SK-N-SH treated with all-trans-retinoic acid at 6 μM for 48 hours (cell line): ENCODE results near the gene ELOVL2.
A peak's percentile ranks its signal among the peaks of the same experiment; 100 is the strongest.

Experiments used
- ATAC-seq: fragments of 200-7000 bp; cut with Tn5 transposase; 3 replicates; pipeline ENCODE4 v1.9.1; 2020; ENCODE audit warnings: mild to moderate bottlenecking, moderate library complexity
- BACH2 ChIP-seq: fragments of 250-450 bp; sonication (Bioruptor Pico); IDR thresholded peaks from 2 replicates; pipeline ENCODE4 v1.9.0; 2021; ENCODE audit warnings: mild to moderate bottlenecking, borderline replicate concordance
- CSDC2 ChIP-seq: fragments of 250-450 bp; sonication (Bioruptor Pico); IDR thresholded peaks from 2 replicates; pipeline ENCODE4 v1.5.0; 2020; ENCODE audit warnings: mild to moderate bottlenecking, moderate library complexity
- GLIS3 ChIP-seq: fragments of 250-450 bp; sonication (Bioruptor Pico); IDR thresholded peaks from 2 replicates; pipeline ENCODE4 v1.5.0; 2020; ENCODE audit warnings: mild to moderate bottlenecking, moderate library complexity
- ISL1 ChIP-seq: fragments of 250-450 bp; sonication (Bioruptor Pico); IDR thresholded peaks from 2 replicates; pipeline ENCODE4 v2.1.2; 2022; ENCODE audit warnings: mild to moderate bottlenecking, moderate library complexity
- PPARA ChIP-seq: fragments of 250-450 bp; sonication (Bioruptor Pico); IDR thresholded peaks from 2 replicates; pipeline ENCODE4 v1.5.0; 2020; ENCODE audit warnings: mild to moderate bottlenecking, borderline replicate concordance
- RARB ChIP-seq: fragments of 250-450 bp; sonication (Bioruptor Pico); IDR thresholded peaks from 2 replicates; pipeline ENCODE4 v1.8.0; 2021; ENCODE audit warnings: mild to moderate bottlenecking, moderate library complexity
- SNAI2 ChIP-seq: fragments of 250-450 bp; sonication (Bioruptor Pico); IDR thresholded peaks from 2 replicates; pipeline ENCODE4 v1.5.0; 2020; ENCODE audit warnings: mild to moderate bottlenecking, moderate library complexity
- TCF4 ChIP-seq: fragments of 250-450 bp; sonication (Bioruptor Pico); IDR thresholded peaks from 2 replicates; pipeline ENCODE4 v1.8.0; 2021; ENCODE audit warnings: mild to moderate bottlenecking, moderate library complexity, borderline replicate concordance
- ZC3H10 ChIP-seq: fragments of 250-450 bp; sonication (Bioruptor Pico); IDR thresholded peaks from 2 replicates; pipeline ENCODE4 v1.5.1; 2021; ENCODE audit warnings: mild to moderate bottlenecking, moderate library complexity
- ZFP3 ChIP-seq: fragments of 250-450 bp; sonication (Bioruptor Pico); IDR thresholded peaks from 2 replicates; pipeline ENCODE4 v1.5.0; 2020; ENCODE audit warnings: mild to moderate bottlenecking, moderate library complexity
- ZFP30 ChIP-seq: fragments of 450-650 bp; formaldehyde crosslinking; IDR thresholded peaks from 2 replicates; pipeline ENCODE4 v1.5.0; 2022; ENCODE audit warnings: mild to moderate bottlenecking, moderate library complexity
- ZNF565 ChIP-seq: fragments of 450-650 bp; formaldehyde crosslinking; conservative IDR thresholded peaks from 2 replicates; pipeline ENCODE4 v1.5.0; 2020; ENCODE audit warnings: low read depth, mild to moderate bottlenecking, moderate library complexity
- ZNF70 ChIP-seq: fragments of 450-650 bp; formaldehyde crosslinking; IDR thresholded peaks from 2 replicates; pipeline ENCODE4 v1.5.0; 2020; ENCODE audit warnings: mild to moderate bottlenecking, moderate library complexity
- ZNF8 ChIP-seq: fragments of 450-650 bp; formaldehyde crosslinking; IDR thresholded peaks from 2 replicates; pipeline ENCODE4 v1.5.0; 2020; ENCODE audit warnings: mild to moderate bottlenecking, moderate library complexity
- TF ChIP-seq, protein P1 (sequence below): fragments of 250-450 bp; sonication (Bioruptor Pico); IDR thresholded peaks from 2 replicates; pipeline ENCODE4 v1.8.0; 2020; ENCODE audit warnings: mild to moderate bottlenecking, moderate library complexity, borderline replicate concordance
- TF ChIP-seq, protein P2 (sequence below): fragments of 250-450 bp; sonication (Bioruptor Pico); IDR thresholded peaks from 2 replicates; pipeline ENCODE4 v1.8.0; 2021; ENCODE audit warnings: low read depth, mild to moderate bottlenecking, moderate library complexity, borderline replicate concordance
- TF ChIP-seq, protein P3 (sequence below): fragments of 250-450 bp; sonication (Bioruptor Pico); IDR thresholded peaks from 2 replicates; pipeline ENCODE4 v1.5.0; 2020; ENCODE audit warnings: mild to moderate bottlenecking, moderate library complexity
- TF ChIP-seq, protein P4 (sequence below): fragments of 250-450 bp; sonication (Bioruptor Pico); IDR thresholded peaks from 2 replicates; pipeline ENCODE4 v1.5.1; 2020; ENCODE audit warnings: low read depth, mild to moderate bottlenecking, moderate library complexity

The ELOVL2 gene

DNA sequence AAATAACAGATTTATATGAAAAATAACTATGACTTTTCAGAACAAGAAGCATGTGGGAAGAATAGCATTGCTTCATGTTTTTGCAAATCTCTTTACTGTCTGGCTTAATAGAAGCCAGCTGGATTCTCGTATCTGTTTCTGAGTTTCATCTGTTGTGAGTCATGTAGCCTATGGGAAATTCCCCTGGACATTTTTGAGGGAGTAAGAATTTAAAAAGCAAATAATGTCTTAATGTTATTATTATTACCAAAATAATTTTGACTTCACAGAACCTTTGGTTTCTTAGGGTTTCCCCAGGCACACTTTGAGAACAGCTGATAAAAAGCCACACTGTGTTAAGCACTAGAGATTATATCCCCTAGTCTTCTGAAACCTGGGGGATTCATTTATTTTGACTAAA lies 81.4 kb downstream of the ELOVL2 start:
- peak; percentile 98 for ATAC-seq
- TF ChIP-seq, protein P1, sequence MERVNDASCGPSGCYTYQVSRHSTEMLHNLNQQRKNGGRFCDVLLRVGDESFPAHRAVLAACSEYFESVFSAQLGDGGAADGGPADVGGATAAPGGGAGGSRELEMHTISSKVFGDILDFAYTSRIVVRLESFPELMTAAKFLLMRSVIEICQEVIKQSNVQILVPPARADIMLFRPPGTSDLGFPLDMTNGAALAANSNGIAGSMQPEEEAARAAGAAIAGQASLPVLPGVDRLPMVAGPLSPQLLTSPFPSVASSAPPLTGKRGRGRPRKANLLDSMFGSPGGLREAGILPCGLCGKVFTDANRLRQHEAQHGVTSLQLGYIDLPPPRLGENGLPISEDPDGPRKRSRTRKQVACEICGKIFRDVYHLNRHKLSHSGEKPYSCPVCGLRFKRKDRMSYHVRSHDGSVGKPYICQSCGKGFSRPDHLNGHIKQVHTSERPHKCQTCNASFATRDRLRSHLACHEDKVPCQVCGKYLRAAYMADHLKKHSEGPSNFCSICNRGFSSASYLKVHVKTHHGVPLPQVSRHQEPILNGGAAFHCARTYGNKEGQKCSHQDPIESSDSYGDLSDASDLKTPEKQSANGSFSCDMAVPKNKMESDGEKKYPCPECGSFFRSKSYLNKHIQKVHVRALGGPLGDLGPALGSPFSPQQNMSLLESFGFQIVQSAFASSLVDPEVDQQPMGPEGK (CRISPR knock-in tag), result 0 out of 2 replicates have a peak, but pooled peaks have one; percentile 22
- TF ChIP-seq ZFP30 (CRISPR knock-in tag) (no peak), ISL1 (CRISPR knock-in tag) (peak; percentile 76), ZNF565 (CRISPR knock-in tag) (no peak), ZC3H10 (CRISPR knock-in tag) (no peak), TCF4 (CRISPR knock-in tag) (peak; percentile 67)

DNA sequence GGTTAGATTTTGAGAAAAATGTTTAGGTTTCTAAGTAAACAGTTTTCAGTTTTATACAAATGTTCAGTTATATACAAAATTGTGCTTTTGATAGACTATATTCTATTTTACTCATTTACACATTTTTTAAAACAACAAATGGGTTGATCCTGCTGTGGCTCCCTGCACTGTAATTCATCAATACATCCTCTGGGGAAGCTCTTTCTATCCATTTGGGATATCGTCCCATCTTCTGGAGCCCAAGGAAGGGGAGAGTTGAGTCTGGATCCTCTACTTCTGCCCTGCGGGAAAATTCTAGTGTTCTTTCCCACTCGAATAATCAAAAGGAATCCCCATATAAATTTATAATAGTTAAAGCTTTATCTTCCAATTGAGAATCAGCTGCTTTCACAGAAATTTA lies 82.3 kb downstream of the ELOVL2 start:
- ATAC-seq, result peak; percentile 53; the same call in 1 of the 3 replicates
- no peak for TF ChIP-seq SNAI2 (CRISPR knock-in tag)
- TF ChIP-seq PPARA (CRISPR knock-in tag), result no peak
- TF ChIP-seq ZNF565 (CRISPR knock-in tag), result no peak
- no peak for TF ChIP-seq ISL1 (CRISPR knock-in tag)
- no peak for TF ChIP-seq GLIS3 (CRISPR knock-in tag)
- no peak for TF ChIP-seq RARB (CRISPR knock-in tag)
- TF ChIP-seq ZFP30 (CRISPR knock-in tag), result no peak
- TF ChIP-seq ZFP3, result no peak
- TF ChIP-seq, protein P2, sequence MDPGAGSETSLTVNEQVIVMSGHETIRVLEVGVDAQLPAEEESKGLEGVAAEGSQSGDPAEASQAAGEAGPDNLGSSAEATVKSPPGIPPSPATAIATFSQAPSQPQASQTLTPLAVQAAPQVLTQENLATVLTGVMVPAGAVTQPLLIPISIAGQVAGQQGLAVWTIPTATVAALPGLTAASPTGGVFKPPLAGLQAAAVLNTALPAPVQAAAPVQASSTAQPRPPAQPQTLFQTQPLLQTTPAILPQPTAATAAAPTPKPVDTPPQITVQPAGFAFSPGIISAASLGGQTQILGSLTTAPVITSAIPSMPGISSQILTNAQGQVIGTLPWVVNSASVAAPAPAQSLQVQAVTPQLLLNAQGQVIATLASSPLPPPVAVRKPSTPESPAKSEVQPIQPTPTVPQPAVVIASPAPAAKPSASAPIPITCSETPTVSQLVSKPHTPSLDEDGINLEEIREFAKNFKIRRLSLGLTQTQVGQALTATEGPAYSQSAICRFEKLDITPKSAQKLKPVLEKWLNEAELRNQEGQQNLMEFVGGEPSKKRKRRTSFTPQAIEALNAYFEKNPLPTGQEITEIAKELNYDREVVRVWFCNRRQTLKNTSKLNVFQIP (CRISPR knock-in tag), result no peak
- TF ChIP-seq, protein P1 (CRISPR knock-in tag), result no peak
- TF ChIP-seq, protein P3, sequence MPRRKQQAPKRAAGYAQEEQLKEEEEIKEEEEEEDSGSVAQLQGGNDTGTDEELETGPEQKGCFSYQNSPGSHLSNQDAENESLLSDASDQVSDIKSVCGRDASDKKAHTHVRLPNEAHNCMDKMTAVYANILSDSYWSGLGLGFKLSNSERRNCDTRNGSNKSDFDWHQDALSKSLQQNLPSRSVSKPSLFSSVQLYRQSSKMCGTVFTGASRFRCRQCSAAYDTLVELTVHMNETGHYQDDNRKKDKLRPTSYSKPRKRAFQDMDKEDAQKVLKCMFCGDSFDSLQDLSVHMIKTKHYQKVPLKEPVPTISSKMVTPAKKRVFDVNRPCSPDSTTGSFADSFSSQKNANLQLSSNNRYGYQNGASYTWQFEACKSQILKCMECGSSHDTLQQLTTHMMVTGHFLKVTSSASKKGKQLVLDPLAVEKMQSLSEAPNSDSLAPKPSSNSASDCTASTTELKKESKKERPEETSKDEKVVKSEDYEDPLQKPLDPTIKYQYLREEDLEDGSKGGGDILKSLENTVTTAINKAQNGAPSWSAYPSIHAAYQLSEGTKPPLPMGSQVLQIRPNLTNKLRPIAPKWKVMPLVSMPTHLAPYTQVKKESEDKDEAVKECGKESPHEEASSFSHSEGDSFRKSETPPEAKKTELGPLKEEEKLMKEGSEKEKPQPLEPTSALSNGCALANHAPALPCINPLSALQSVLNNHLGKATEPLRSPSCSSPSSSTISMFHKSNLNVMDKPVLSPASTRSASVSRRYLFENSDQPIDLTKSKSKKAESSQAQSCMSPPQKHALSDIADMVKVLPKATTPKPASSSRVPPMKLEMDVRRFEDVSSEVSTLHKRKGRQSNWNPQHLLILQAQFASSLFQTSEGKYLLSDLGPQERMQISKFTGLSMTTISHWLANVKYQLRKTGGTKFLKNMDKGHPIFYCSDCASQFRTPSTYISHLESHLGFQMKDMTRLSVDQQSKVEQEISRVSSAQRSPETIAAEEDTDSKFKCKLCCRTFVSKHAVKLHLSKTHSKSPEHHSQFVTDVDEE, result no peak
- TF ChIP-seq CSDC2 (CRISPR knock-in tag), result no peak
- TF ChIP-seq BACH2 (CRISPR knock-in tag), result no peak
- TF ChIP-seq, protein P4, sequence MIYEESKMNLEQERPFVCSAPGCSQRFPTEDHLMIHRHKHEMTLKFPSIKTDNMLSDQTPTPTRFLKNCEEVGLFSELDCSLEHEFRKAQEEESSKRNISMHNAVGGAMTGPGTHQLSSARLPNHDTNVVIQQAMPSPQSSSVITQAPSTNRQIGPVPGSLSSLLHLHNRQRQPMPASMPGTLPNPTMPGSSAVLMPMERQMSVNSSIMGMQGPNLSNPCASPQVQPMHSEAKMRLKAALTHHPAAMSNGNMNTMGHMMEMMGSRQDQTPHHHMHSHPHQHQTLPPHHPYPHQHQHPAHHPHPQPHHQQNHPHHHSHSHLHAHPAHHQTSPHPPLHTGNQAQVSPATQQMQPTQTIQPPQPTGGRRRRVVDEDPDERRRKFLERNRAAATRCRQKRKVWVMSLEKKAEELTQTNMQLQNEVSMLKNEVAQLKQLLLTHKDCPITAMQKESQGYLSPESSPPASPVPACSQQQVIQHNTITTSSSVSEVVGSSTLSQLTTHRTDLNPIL, result no peak
- TF ChIP-seq ZNF8, result no peak
- no peak for TF ChIP-seq ZNF70 (CRISPR knock-in tag)

DNA sequence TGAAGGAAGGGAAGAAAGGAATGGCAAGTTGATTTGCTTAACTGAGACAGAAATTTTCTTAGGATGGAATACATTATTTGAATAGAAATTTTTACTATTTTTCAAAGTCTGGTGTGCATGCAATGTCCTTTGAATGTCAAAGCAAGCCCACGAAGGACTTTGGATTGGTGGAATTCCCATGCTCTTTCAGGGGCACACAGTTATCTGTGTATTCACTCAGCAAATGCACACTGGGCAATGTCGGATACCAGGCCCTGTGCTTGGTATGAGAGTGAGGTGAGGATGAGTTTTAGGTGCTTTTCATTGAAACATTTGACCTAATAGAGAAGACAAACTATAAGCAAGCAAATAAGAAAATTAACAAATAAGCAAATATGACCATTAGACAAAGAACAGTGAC lies 83.9 kb downstream of the ELOVL2 start:
- ATAC-seq, result no peak
- TF ChIP-seq, protein P3, result no peak
- TF ChIP-seq PPARA (CRISPR knock-in tag) (no peak), CSDC2 (CRISPR knock-in tag) (no peak), ZNF565 (CRISPR knock-in tag) (no peak)
- TF ChIP-seq, protein P2 (CRISPR knock-in tag), result no peak
